MM.1S (cell line): Measurements from ENCODE around the gene CTDSP2.
A peak's percentile ranks its signal among the peaks of the same experiment; 100 is the strongest.
"Not testable (repeated sequence)": the region's sequence is repeated elsewhere in the genome, so short reads cannot be mapped to it uniquely, and the experiment has no call there.

Experiments
- DNase-seq: peaks from one replicate; pipeline ENCODE4 v3.0.0-alpha.2; 2015
- H2AFZ ChIP-seq: fragments of 300-600 bp; sonication (generic); 2 replicates; pipeline ENCODE4 v1.6.0; 2016; ENCODE audit warnings: antibody characterized with exemption, low read length
- H3F3A ChIP-seq: fragments of 300-600 bp; sonication (generic); 2 replicates; pipeline ENCODE4 v1.6.1; 2016; ENCODE audit warnings: mild to moderate bottlenecking, antibody characterized with exemption, low read length, moderate library complexity, mixed read lengths; ENCODE audit not compliant: insufficient read depth
- H3K27ac ChIP-seq: fragments of 300-600 bp; sonication (generic); 2 replicates; pipeline ENCODE4 v1.5.1; 2016; ENCODE audit warnings: mild to moderate bottlenecking, low read length
- H3K27me3 ChIP-seq: fragments of 300-600 bp; sonication (generic); replicated peaks from 2 replicates; pipeline ENCODE4 v1.6.0; 2016; ENCODE audit warnings: low read length; ENCODE audit not compliant: insufficient read depth
- H3K36me3 ChIP-seq: fragments of 300-600 bp; sonication (generic); replicated peaks from 2 replicates; pipeline ENCODE4 v1.6.1; 2016; ENCODE audit warnings: mild to moderate bottlenecking, low read length, mixed read lengths; ENCODE audit not compliant: insufficient read depth
- H3K4me1 ChIP-seq: fragments of 300-600 bp; sonication (generic); 2 replicates; pipeline ENCODE4 v1.6.1; 2016; ENCODE audit warnings: low read length, mixed read lengths
- H3K4me2 ChIP-seq: fragments of 300-600 bp; sonication (generic); 2 replicates; pipeline ENCODE4 v1.6.0; 2016; ENCODE audit warnings: low read depth, low read length
- H3K4me3 ChIP-seq: fragments of 300-600 bp; sonication (generic); 2 replicates; pipeline ENCODE4 v1.5.1; 2016; ENCODE audit warnings: low read length, mixed read lengths
- H3K79me2 ChIP-seq: fragments of 300-600 bp; sonication (generic); 2 replicates; pipeline ENCODE4 v1.6.1; 2016; ENCODE audit warnings: mixed run types, low read length, mixed read lengths
- H3K9ac ChIP-seq: fragments of 300-600 bp; sonication (generic); 2 replicates; pipeline ENCODE4 v1.6.1; 2016; ENCODE audit warnings: low read length, mixed read lengths
- H3K9me2 ChIP-seq: fragments of 300-600 bp; sonication (generic); replicated peaks from 2 replicates; pipeline ENCODE4 v1.6.1; 2016; ENCODE audit warnings: mild to moderate bottlenecking, low read length, mixed read lengths; ENCODE audit not compliant: insufficient read depth
- H3K9me3 ChIP-seq: fragments of 300-600 bp; sonication (generic); replicated peaks from 2 replicates; pipeline ENCODE4 v1.6.1; 2016; ENCODE audit warnings: mild to moderate bottlenecking, low read length, mixed read lengths; ENCODE audit not compliant: insufficient read depth
- H4K20me1 ChIP-seq: fragments of 300-600 bp; sonication (generic); 2 replicates; pipeline ENCODE4 v1.6.1; 2016; ENCODE audit warnings: mild to moderate bottlenecking, low read length, moderate library complexity, mixed read lengths; ENCODE audit not compliant: insufficient read depth
- EZH2 ChIP-seq: fragments of 300-600 bp; sonication (generic); optimal IDR thresholded peaks from 2 replicates; pipeline ENCODE3; 2017; ENCODE audit warnings: low read depth, mild to moderate bottlenecking, antibody characterized with exemption, low read length, mixed read lengths
- EZH2phosphoT487 ChIP-seq: fragments of 300-600 bp; sonication (generic); IDR thresholded peaks from 2 replicates; pipeline ENCODE4 v1.6.1; 2018; ENCODE audit warnings: antibody characterized with exemption, low read length
- TF ChIP-seq, protein P1 (sequence below): fragments of 300-600 bp; sonication (generic); IDR thresholded peaks from 2 replicates; pipeline ENCODE4 v1.5.1; 2016; ENCODE audit warnings: antibody characterized with exemption, low read length, mixed read lengths

CTDSP2 gene

DNA sequence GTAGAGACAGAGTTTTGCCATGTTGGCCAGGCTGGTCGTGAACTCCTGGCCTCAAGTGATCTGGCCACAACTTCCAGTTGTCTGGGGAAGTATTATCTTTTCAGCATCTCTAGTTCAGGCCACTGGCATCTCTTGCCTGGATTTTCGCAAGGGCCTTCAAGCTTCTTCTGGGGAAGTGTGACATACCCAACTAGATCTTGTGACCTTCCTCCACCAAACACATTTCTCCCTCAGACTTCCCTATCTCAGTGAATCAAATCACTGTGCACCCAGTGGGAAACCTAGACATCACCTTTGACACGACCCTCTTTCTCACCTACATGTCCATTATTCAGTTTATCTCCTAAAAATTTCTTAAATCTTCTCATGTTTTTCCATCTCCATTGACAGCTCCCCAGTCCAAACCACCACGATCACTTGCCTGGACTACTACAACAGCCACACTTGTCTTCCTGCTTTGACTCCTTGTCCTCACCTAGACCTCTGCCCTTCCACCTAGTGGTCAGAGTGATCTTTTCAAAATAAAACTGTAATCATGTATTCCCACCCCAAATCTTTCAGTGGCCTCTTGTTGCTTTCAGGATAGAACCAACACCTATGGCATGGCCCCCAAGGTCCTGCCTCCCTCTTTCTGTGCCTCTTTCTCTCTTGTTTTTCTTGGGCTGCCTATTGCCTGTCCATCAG lies 70.8 kb downstream of the CTDSP2 start:
- Histone ChIP-seq H3K4me2 (no peak overlapping the region), H4K20me1 (no peaks in the 10 kb centered on the region), H3K9ac (no peak overlapping the region), H3K9me3 (no peaks in the 10 kb centered on the region), H2AFZ (no peak overlapping the region), H3F3A (peaks cover 4% of the 10 kb centered on the region; the same call in 1 of the 2 replicates), H3K4me3 (no peak overlapping the region), H3K79me2 (peaks cover 8% of the 10 kb centered on the region), H3K27ac (no peak overlapping the region), H3K36me3 (no peaks in the 10 kb centered on the region), H3K27me3 (no peaks in the 10 kb centered on the region), H3K9me2 (no peaks in the 10 kb centered on the region), H3K4me1 (0 out of 2 replicates have a peak, but pooled peaks cover 4% of the 10 kb centered on the region)
- peak; percentile 27 for DNase-seq
- TF ChIP-seq EZH2phosphoT487 = no peak
- TF ChIP-seq, protein P1, sequence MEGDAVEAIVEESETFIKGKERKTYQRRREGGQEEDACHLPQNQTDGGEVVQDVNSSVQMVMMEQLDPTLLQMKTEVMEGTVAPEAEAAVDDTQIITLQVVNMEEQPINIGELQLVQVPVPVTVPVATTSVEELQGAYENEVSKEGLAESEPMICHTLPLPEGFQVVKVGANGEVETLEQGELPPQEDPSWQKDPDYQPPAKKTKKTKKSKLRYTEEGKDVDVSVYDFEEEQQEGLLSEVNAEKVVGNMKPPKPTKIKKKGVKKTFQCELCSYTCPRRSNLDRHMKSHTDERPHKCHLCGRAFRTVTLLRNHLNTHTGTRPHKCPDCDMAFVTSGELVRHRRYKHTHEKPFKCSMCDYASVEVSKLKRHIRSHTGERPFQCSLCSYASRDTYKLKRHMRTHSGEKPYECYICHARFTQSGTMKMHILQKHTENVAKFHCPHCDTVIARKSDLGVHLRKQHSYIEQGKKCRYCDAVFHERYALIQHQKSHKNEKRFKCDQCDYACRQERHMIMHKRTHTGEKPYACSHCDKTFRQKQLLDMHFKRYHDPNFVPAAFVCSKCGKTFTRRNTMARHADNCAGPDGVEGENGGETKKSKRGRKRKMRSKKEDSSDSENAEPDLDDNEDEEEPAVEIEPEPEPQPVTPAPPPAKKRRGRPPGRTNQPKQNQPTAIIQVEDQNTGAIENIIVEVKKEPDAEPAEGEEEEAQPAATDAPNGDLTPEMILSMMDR = peak; percentile 26

DNA sequence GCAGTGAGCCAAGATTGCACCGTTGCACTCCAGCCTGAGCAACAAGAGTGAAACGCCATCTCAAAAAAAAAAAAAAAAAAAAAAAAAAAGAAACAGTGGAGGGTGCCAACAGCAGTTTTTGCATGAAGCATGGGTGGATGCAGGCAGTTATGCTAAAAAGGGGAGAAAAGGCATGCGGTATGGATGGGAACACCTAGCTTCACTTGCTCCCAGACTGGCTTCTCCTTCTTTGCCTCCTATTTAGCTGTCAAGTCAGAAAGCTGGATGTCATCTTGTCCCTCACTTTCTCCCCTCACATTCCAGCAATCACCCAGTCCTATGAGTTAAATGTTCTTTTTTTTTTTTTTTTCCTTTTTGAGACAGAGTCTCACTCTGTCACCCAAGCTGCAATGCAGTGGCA lies 71.5 kb downstream of the CTDSP2 start:
- Histone ChIP-seq H2AFZ (no peak overlapping the region), H3F3A (peaks cover 4% of the 10 kb centered on the region; the same call in 1 of the 2 replicates), H3K4me1 (0 out of 2 replicates have a peak, but pooled peaks cover 4% of the 10 kb centered on the region), H3K36me3 (no peaks in the 10 kb centered on the region; the same call in 1 of the 2 replicates), H3K4me2 (no peak overlapping the region), H3K27ac (no peak overlapping the region), H3K9me3 (no peaks in the 10 kb centered on the region), H3K9ac (no peak overlapping the region), H4K20me1 (no peaks in the 10 kb centered on the region), H3K79me2 (peaks cover 12% of the 10 kb centered on the region), H3K27me3 (no peaks in the 10 kb centered on the region), H3K4me3 (no peak overlapping the region), H3K9me2 (no peaks in the 10 kb centered on the region)
- no peak for DNase-seq
- TF ChIP-seq, protein P1 = no peak
- no peak for TF ChIP-seq EZH2phosphoT487
- TF ChIP-seq EZH2 = no peak

DNA sequence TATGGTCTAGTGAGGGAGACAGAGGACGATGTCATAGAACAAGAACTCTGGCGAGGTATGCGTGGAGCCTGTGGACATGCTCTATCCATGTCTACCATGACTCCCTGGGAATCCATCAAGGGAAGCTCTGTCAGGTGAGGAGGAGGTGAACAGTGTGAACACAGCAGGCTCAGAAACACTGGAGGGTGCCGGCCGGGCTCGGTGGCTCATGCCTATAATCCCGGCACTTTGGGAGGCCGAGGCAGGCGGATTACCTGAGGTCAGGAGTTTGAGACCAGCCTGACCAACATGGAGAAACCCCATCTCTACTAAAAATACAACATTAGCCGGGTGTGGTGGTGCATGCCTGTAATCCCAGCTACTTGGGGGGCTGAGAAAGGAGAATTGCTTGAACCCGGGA lies 71.9 kb downstream of the CTDSP2 start:
- not testable (repeated sequence) for H3K27ac ChIP-seq, H3K4me2 ChIP-seq, H3K4me3 ChIP-seq, H3K9me3 ChIP-seq, H3K9ac ChIP-seq, H2AFZ ChIP-seq, H4K20me1 ChIP-seq, H3K36me3 ChIP-seq, H3F3A ChIP-seq, H3K27me3 ChIP-seq, H3K9me2 ChIP-seq, DNase-seq, H3K4me1 ChIP-seq
- peaks cover 12% of the 10 kb centered on the region for H3K79me2 ChIP-seq
